Neuronal stem cell (in vitro differentiated cells): Measurements from ENCODE around the gene SKIL.

Source experiments
- DNase-seq: peaks from one replicate; pipeline ENCODE4 v3.0.0-alpha.2; 2013; ENCODE audit warnings: low spot score
- H2AFZ ChIP-seq: one replicate; pipeline ENCODE4 v1.6.1; 2013; ENCODE audit warnings: mild to moderate bottlenecking, low read length, inconsistent platforms
- H2AK5ac ChIP-seq: 2 replicates; pipeline ENCODE4 v1.6.1; 2013; ENCODE audit warnings: low read depth, mild to moderate bottlenecking, inconsistent platforms, low read length, moderate library complexity, mixed read lengths
- H2BK120ac ChIP-seq: 2 replicates; pipeline ENCODE4 v1.6.1; 2013; ENCODE audit warnings: low read depth, mild to moderate bottlenecking, inconsistent platforms, low read length, moderate library complexity, mixed read lengths
- H2BK12ac ChIP-seq: one replicate; pipeline ENCODE4 v1.6.1; 2013; ENCODE audit warnings: low read length, inconsistent platforms
- H2BK15ac ChIP-seq: 2 replicates; pipeline ENCODE4 v1.6.1; 2013; ENCODE audit warnings: mild to moderate bottlenecking, low read length, inconsistent platforms, mixed read lengths
- H2BK5ac ChIP-seq: one replicate; pipeline ENCODE4 v1.6.1; 2013; ENCODE audit warnings: inconsistent platforms, mild to moderate bottlenecking, low read length, moderate library complexity
- H3K14ac ChIP-seq: one replicate; pipeline ENCODE4 v1.6.1; 2013; ENCODE audit warnings: low read length, inconsistent platforms
- H3K18ac ChIP-seq: 2 replicates; pipeline ENCODE4 v1.6.1; 2013; ENCODE audit warnings: low read length, inconsistent platforms
- H3K23ac ChIP-seq: 2 replicates; pipeline ENCODE4 v1.6.1; 2013; ENCODE audit warnings: low read depth, mild to moderate bottlenecking, mixed read lengths, low read length, inconsistent platforms; ENCODE audit not compliant: poor library complexity
- H3K27ac ChIP-seq: replicated peaks from 3 replicates; pipeline ENCODE4 v1.5.1; 2013; ENCODE audit warnings: low read length, inconsistent platforms
- H3K27me3 ChIP-seq, 3 experiments: 2 replicates each; pipeline ENCODE4 v1.6.1; 2013; ENCODE audit warnings: low read length in 3 of 3, mild to moderate bottlenecking in 2 of 3, inconsistent platforms in 1 of 3, low read depth in 1 of 3, mixed read lengths in 1 of 3, moderate library complexity in 1 of 3; ENCODE audit not compliant: control insufficient read depth in 3 of 3, insufficient read depth in 3 of 3
- H3K36me3 ChIP-seq, 2 donors: replicated peaks in 1 of 2; 2 replicates each; pipeline ENCODE4 v1.6.1; 2013; ENCODE audit warnings: low read length in 2 of 2; ENCODE audit not compliant: control insufficient read depth in 2 of 2, insufficient read depth in 2 of 2
- H3K4ac ChIP-seq: 2 replicates; pipeline ENCODE4 v1.6.1; 2013; ENCODE audit warnings: inconsistent platforms, mild to moderate bottlenecking, low read length, moderate library complexity
- H3K4me1 ChIP-seq, 2 donors: 1 replicate in 1 of 2; 2 replicates in 1 of 2; pipeline ENCODE4 v1.6.1; 2013; ENCODE audit warnings: low read length in 2 of 2, low read depth in 1 of 2; ENCODE audit not compliant: control insufficient read depth in 2 of 2, insufficient read depth in 1 of 2
- H3K4me2 ChIP-seq: one replicate; pipeline ENCODE4 v1.6.1; 2013; ENCODE audit warnings: mild to moderate bottlenecking, low read length, inconsistent platforms; ENCODE audit not compliant: insufficient read depth, poor library complexity, severe bottlenecking
- H3K4me3 ChIP-seq, 2 donors: 2 replicates each; pipeline ENCODE4 v1.5.1; 2013; ENCODE audit warnings: low read length in 2 of 2, mild to moderate bottlenecking in 2 of 2, inconsistent platforms in 1 of 2, moderate library complexity in 1 of 2
- H3K79me1 ChIP-seq: one replicate; pipeline ENCODE4 v1.6.1; 2013; ENCODE audit warnings: low read depth, mild to moderate bottlenecking, inconsistent platforms, low read length, moderate library complexity
- H3K9ac ChIP-seq: one replicate; pipeline ENCODE4 v1.6.1; 2013; ENCODE audit warnings: mild to moderate bottlenecking, low read depth, low read length, inconsistent platforms; ENCODE audit not compliant: poor library complexity
- H3K9me3 ChIP-seq, 2 donors: replicated peaks in 1 of 2; 2 replicates each; pipeline versions ENCODE3 to v1.6.1; 2013; ENCODE audit warnings: low read length in 2 of 2, mild to moderate bottlenecking in 2 of 2, inconsistent platforms in 1 of 2, low read depth in 1 of 2, mixed read lengths in 1 of 2, moderate library complexity in 1 of 2; ENCODE audit not compliant: control insufficient read depth in 2 of 2, insufficient read depth in 1 of 2
- H4K8ac ChIP-seq: one replicate; pipeline ENCODE4 v1.6.1; 2013; ENCODE audit warnings: low read depth, mild to moderate bottlenecking, inconsistent platforms, low read length, moderate library complexity
- H4K91ac ChIP-seq: one replicate; pipeline ENCODE4 v1.6.1; 2013; ENCODE audit warnings: low read length, low read depth, mild to moderate bottlenecking, inconsistent platforms; ENCODE audit not compliant: poor library complexity
- WGBS, 2 donors: extraction: QIAGEN DNeasy Blood & Tissue Kit; methylation state at CpG; one replicate each; pipeline ENCODE4 v1.1.7; 2013; ENCODE audit warnings: missing lambda C conversion rate in 2 of 2, mixed read lengths in 1 of 2; ENCODE audit not compliant: insufficient read length in 2 of 2, insufficient replicate concordance in 1 of 2; ENCODE audit errors: extremely low coverage in 2 of 2; 5-methylcytosine and 5-hydroxymethylcytosine counted together

Gene SKIL

DNA sequence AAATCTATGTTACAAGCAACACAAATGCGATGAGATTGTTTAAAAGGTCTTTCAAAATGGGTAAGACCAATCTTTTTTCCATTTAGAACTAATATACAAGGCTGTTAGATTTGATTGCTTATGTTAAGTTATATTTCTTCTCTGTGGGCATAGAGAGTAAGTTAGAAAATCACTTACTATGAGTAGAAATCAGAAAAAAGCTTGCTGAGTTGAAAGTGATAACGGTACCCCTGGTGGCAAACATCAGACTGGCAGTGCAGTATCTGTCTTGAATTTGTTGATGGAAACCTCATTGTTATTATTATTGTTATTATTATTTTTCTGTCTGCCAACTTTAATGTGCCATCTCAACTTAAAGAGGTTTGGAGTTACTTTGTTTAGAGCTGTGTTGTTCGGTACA lies 73.5 kb downstream of the SKIL start:
- H3K4me2 ChIP-seq, result no peak overlapping the region
- no peak overlapping the region for H2AK5ac ChIP-seq
- peaks cover 2 to 24% of the 10 kb centered on the region in 2 donors for H3K4me1 ChIP-seq
- H2AFZ ChIP-seq, result no peak overlapping the region
- no peak overlapping the region for H2BK120ac ChIP-seq
- no peak overlapping the region for H3K27ac ChIP-seq
- no peaks in the 10 kb centered on the region for H3K79me1 ChIP-seq
- DNase-seq, result no peak
- no peak overlapping the region for H2BK15ac ChIP-seq
- H3K9ac ChIP-seq, result no peak overlapping the region
- no peaks in the 10 kb centered on the region for H3K36me3 ChIP-seq
- H3K9me3 ChIP-seq, result no peaks in the 10 kb centered on the region
- no peak overlapping the region for H3K14ac ChIP-seq
- no CpG with 5 or more reads among the region's 3 CpGs for WGBS, 2 donors
- no peak overlapping the region for H2BK12ac ChIP-seq
- no peak overlapping the region for H3K23ac ChIP-seq
- H3K27me3 ChIP-seq, result no peaks in the 10 kb centered on the region
- H3K18ac ChIP-seq, result no peak overlapping the region
- H2BK5ac ChIP-seq, result no peak overlapping the region
- no peak overlapping the region for H4K8ac ChIP-seq
- H4K91ac ChIP-seq, result no peak overlapping the region
- H3K4me3 ChIP-seq, result no peak overlapping the region
- no peak overlapping the region for H3K4ac ChIP-seq

- DNase-seq, result no peak
- Histone ChIP-seq H3K4me3 (no peak overlapping the region), H2BK15ac (peak overlapping the region; percentile 67), H4K91ac (no peak overlapping the region), H3K18ac (peak overlapping the region; percentile 85), H3K27me3 (no peaks in the 10 kb centered on the region), H3K36me3 (no peaks in the 10 kb centered on the region), H3K4ac (no peak overlapping the region), H2BK12ac (peak overlapping the region; percentile 58), H3K79me1 (no peaks in the 10 kb centered on the region), H3K4me1 (peaks cover 5 to 20% of the 10 kb centered on the region in 2 donors), H3K9ac (peak overlapping the region; percentile 60), H3K9me3 (no peaks in the 10 kb centered on the region), H2BK5ac (no peak overlapping the region), H2AFZ (no peak overlapping the region), H3K4me2 (no peak overlapping the region), H3K27ac (no peak overlapping the region), H3K23ac (peak overlapping the region; percentile 43), H2AK5ac (peak overlapping the region; percentile 46), H2BK120ac (no peak overlapping the region), H3K14ac (peak overlapping the region; percentile 82), H4K8ac (peak overlapping the region; percentile 43)
- no CpG with 5 or more reads among the region's 14 CpGs for WGBS, 2 donors
These were observed 74.9 kb downstream of the SKIL start for GRCh38 chr3:170432416-170432815.

GRCh38 chr3:170436697-170437096 lies 79.2 kb downstream of the SKIL start:
- no peak overlapping the region for H4K8ac ChIP-seq
- no peak overlapping the region for H4K91ac ChIP-seq
- H3K79me1 ChIP-seq, result no peaks in the 10 kb centered on the region
- H3K9ac ChIP-seq, result no peak overlapping the region
- H2AFZ ChIP-seq, result peak overlapping the region; percentile 4
- H3K4me2 ChIP-seq, result no peak overlapping the region
- no peak overlapping the region for H3K4me3 ChIP-seq
- no peak overlapping the region for H3K4ac ChIP-seq
- H2BK5ac ChIP-seq, result no peak overlapping the region
- no peak overlapping the region for H3K18ac ChIP-seq
- H2BK120ac ChIP-seq, result no peak overlapping the region
- H2BK15ac ChIP-seq, result no peak overlapping the region
- H3K23ac ChIP-seq, result no peak overlapping the region
- no peak overlapping the region for H2BK12ac ChIP-seq
- no peak for DNase-seq
- H3K36me3 ChIP-seq, result no peaks in the 10 kb centered on the region
- peaks cover 2 to 3% of the 10 kb centered on the region in 2 donors for H3K4me1 ChIP-seq
- no peaks in the 10 kb centered on the region for H3K27me3 ChIP-seq
- H3K9me3 ChIP-seq, result no peaks in the 10 kb centered on the region
- H3K14ac ChIP-seq, result no peak overlapping the region
- H3K27ac ChIP-seq, result no peak overlapping the region
- no CpG with 5 or more reads among the region's 2 CpGs for WGBS, 2 donors
- no peak overlapping the region for H2AK5ac ChIP-seq

GRCh38 chr3:170437176-170437575 lies 79.7 kb downstream of the SKIL start:
- H2AFZ ChIP-seq, result no peak overlapping the region
- no peak overlapping the region for H2AK5ac ChIP-seq
- no peak overlapping the region for H3K4ac ChIP-seq
- H3K9ac ChIP-seq, result no peak overlapping the region
- no peak overlapping the region for H3K18ac ChIP-seq
- H3K27ac ChIP-seq, result no peak overlapping the region
- H2BK12ac ChIP-seq, result no peak overlapping the region
- H3K27me3 ChIP-seq, result no peaks in the 10 kb centered on the region
- no peak overlapping the region for H3K4me2 ChIP-seq
- H3K9me3 ChIP-seq, result no peaks in the 10 kb centered on the region
- no peak overlapping the region for H4K8ac ChIP-seq
- H3K79me1 ChIP-seq, result no peaks in the 10 kb centered on the region
- DNase-seq, result no peak
- WGBS, 2 donors, result no CpG with 5 or more reads among the region's 4 CpGs
- no peak overlapping the region for H3K4me3 ChIP-seq
- peak overlapping the region; percentile 31 for H3K14ac ChIP-seq
- no peak overlapping the region for H3K23ac ChIP-seq
- H2BK120ac ChIP-seq, result no peak overlapping the region
- H4K91ac ChIP-seq, result no peak overlapping the region
- peaks cover 2 to 3% of the 10 kb centered on the region in 2 donors for H3K4me1 ChIP-seq
- H3K36me3 ChIP-seq, result no peaks in the 10 kb centered on the region
- H2BK5ac ChIP-seq, result no peak overlapping the region
- no peak overlapping the region for H2BK15ac ChIP-seq
